GM23338 (cell line): ENCODE data around the gene ZNF570. TPM values are rescaled to one million over a fixed set of nuclear protein-coding genes. Genes with fewer than 3 reads are reported as not detected.

Experiments
- ATAC-seq: fragments of 200-7000 bp; cut with Tn5 transposase; 3 replicates; pipeline ENCODE4 v1.9.1; 2020
- DNase-seq: peaks from one replicate; pipeline ENCODE4 v3.0.0-alpha.2; 2015; ENCODE audit warnings: low spot score
- H2AFZ ChIP-seq: fragments of 200-600 bp; sonication (generic); 2 replicates; pipeline ENCODE4 v1.8.0; 2016; ENCODE audit warnings: antibody characterized with exemption, mild to moderate bottlenecking, moderate library complexity
- H3F3A ChIP-seq: fragments of 200-600 bp; sonication (generic); replicated peaks from 2 replicates; pipeline ENCODE4 v1.8.0; 2017; ENCODE audit warnings: antibody characterized with exemption, mixed run types, low read depth
- H3K27ac ChIP-seq: fragments of 200-600 bp; sonication (generic); 2 replicates; pipeline ENCODE4 v1.6.1; 2016; ENCODE audit warnings: low read depth
- H3K27me3 ChIP-seq: fragments of 200-600 bp; sonication (generic); 2 replicates; pipeline ENCODE4 v1.8.0; 2016; ENCODE audit warnings: mild to moderate bottlenecking, mixed run types, moderate library complexity; ENCODE audit not compliant: insufficient read depth
- H3K36me3 ChIP-seq: fragments of 200-600 bp; sonication (generic); 2 replicates; pipeline ENCODE4 v1.8.0; 2016; ENCODE audit warnings: mild to moderate bottlenecking; ENCODE audit not compliant: insufficient read depth
- H3K4me1 ChIP-seq: fragments of 200-600 bp; sonication (generic); 2 replicates; pipeline ENCODE4 v1.8.0; 2016; ENCODE audit warnings: mild to moderate bottlenecking, moderate library complexity; ENCODE audit not compliant: insufficient read depth
- H3K4me2 ChIP-seq: fragments of 200-600 bp; sonication (generic); 2 replicates; pipeline ENCODE4 v1.7.1; 2017; ENCODE audit warnings: mixed run types
- H3K4me3 ChIP-seq: fragments of 200-600 bp; sonication (generic); 2 replicates; pipeline ENCODE4 v1.6.1; 2016; ENCODE audit warnings: mixed run types
- H3K79me2 ChIP-seq: fragments of 200-600 bp; sonication (generic); replicated peaks from 2 replicates; pipeline ENCODE4 v1.8.0; 2017; ENCODE audit warnings: mild to moderate bottlenecking; ENCODE audit not compliant: insufficient read depth
- H3K9me2 ChIP-seq: fragments of 200-600 bp; sonication (generic); 2 replicates; pipeline ENCODE4 v1.8.0; 2017; ENCODE audit not compliant: insufficient read depth
- H4K20me1 ChIP-seq: fragments of 200-600 bp; sonication (generic); replicated peaks from 2 replicates; pipeline ENCODE4 v1.8.0; 2017; ENCODE audit warnings: mild to moderate bottlenecking; ENCODE audit not compliant: insufficient read depth
- H3K27ac Mint-ChIP-seq: 2 replicates; pipeline ENCODE4 v1.8.0; 2020; ENCODE audit warnings: inconsistent platforms, mild to moderate bottlenecking, moderate library complexity, mixed read lengths
- H3K27me3 Mint-ChIP-seq: 3 replicates; pipeline ENCODE4 v1.8.0; 2022; ENCODE audit warnings: low read depth, mild to moderate bottlenecking, moderate library complexity, mixed read lengths, inconsistent platforms; ENCODE audit not compliant: insufficient read depth, poor library complexity
- H3K36me3 Mint-ChIP-seq: 3 replicates; pipeline ENCODE4 v1.8.0; 2021; ENCODE audit warnings: low read depth, mild to moderate bottlenecking, inconsistent platforms, moderate library complexity, mixed read lengths
- H3K4me1 Mint-ChIP-seq: 3 replicates; pipeline ENCODE4 v1.8.0; 2020; ENCODE audit warnings: mild to moderate bottlenecking, inconsistent platforms, mixed read lengths
- H3K4me3 Mint-ChIP-seq: 3 replicates; pipeline ENCODE4 v1.8.0; 2021; ENCODE audit warnings: moderate library complexity, mild to moderate bottlenecking, inconsistent platforms, mixed read lengths
- H3K9me3 Mint-ChIP-seq: 3 replicates; pipeline ENCODE4 v1.8.0; 2020; ENCODE audit warnings: moderate library complexity, mild to moderate bottlenecking, inconsistent platforms, mixed read lengths
- CREB1 ChIP-seq: fragments of 250-450 bp; sonication (Bioruptor Pico); IDR thresholded peaks from 2 replicates; pipeline ENCODE4 v1.5.0; 2020; ENCODE audit warnings: low read depth, mild to moderate bottlenecking, moderate library complexity
- ETS1 ChIP-seq: IDR thresholded peaks from 2 replicates; pipeline ENCODE4 v1.6.1; 2016; ENCODE audit warnings: antibody characterized with exemption
- EZH2 ChIP-seq: fragments of 200-600 bp; sonication (generic); IDR thresholded peaks from one replicate; pipeline ENCODE4 v1.8.0; 2017; ENCODE audit warnings: antibody characterized with exemption, mild to moderate bottlenecking, low read depth; ENCODE audit not compliant: unreplicated experiment
- EZH2phosphoT487 ChIP-seq: fragments of 200-600 bp; sonication (generic); IDR thresholded peaks from one replicate; pipeline ENCODE4 v1.8.1; 2018; ENCODE audit warnings: antibody characterized with exemption; ENCODE audit not compliant: unreplicated experiment
- JUNB ChIP-seq: IDR thresholded peaks from one replicate; pipeline ENCODE4 v1.6.1; 2016; ENCODE audit warnings: antibody characterized with exemption; ENCODE audit not compliant: unreplicated experiment
- NANOG ChIP-seq: IDR thresholded peaks from 2 replicates; pipeline ENCODE4 v1.6.1; 2016; ENCODE audit warnings: antibody characterized with exemption, borderline replicate concordance
- POLR2AphosphoS5 ChIP-seq: IDR thresholded peaks from 2 replicates; pipeline ENCODE4 v1.6.1; 2016; ENCODE audit warnings: antibody characterized with exemption, low read depth
- ZNF114 ChIP-seq: fragments of 250-450 bp; sonication (Bioruptor Pico); IDR thresholded peaks from 2 replicates; pipeline ENCODE4 v1.5.0; 2020; ENCODE audit warnings: mild to moderate bottlenecking, moderate library complexity
- ZNF462 ChIP-seq: fragments of 250-450 bp; sonication (Bioruptor Pico); IDR thresholded peaks from 2 replicates; pipeline ENCODE4 v1.5.0; 2020; ENCODE audit warnings: mild to moderate bottlenecking, moderate library complexity
- long read RNA-seq: library from polyadenylated mRNA; unstranded; transcript quantifications from one replicate; pipeline ENCODE4 v2.0.0, GENCODE V29; 2020; ENCODE audit not compliant: unreplicated experiment
- polyA plus RNA-seq: library from polyadenylated mRNA; unstranded; fragments of >200 nt; fragmentation: Nextera tagmentation; extraction: Ambion mirVana; gene quantifications from 2 replicates; pipeline ENCODE4 v1.2.1, GENCODE V29; 2016
- total RNA-seq: library from RNA; depleted of rRNA; stranded (reverse); fragments of >200 nt; shearing (Covaris generic); gene quantifications from 2 replicates; pipeline ENCODE4 v1.2.3, GENCODE V29; 2014; rRNA removed

The ZNF570 gene
- total RNA-seq (3.5 and 6.8 TPM in 2 replicates), polyA plus RNA-seq (3.4 and 6.6 TPM in 2 replicates)
- long read RNA-seq, full-length matches to known transcripts = 1 of 3 reads
- long read RNA-seq, partial matches to known transcripts = 0 of 3 reads
- long read RNA-seq, other reads (novel, unspliced or antisense) = 2 of 3 reads

- H3K36me3 ChIP-seq = peaks cover 4% of the 10 kb centered on the region; the same call in 1 of the 2 replicates
- ATAC-seq (peak; percentile 84), DNase-seq (peak; percentile 95)
- H3K27ac Mint-ChIP-seq = peak within 1 kb of the TSS; percentile 14
- peak within 1 kb of the TSS; percentile 99 for H3K4me3 ChIP-seq
- H2AFZ ChIP-seq = peak within 1 kb of the TSS; percentile 100
- peak within 1 kb of the TSS; percentile 97 for H3K4me2 ChIP-seq
- peak; percentile 60 for TF ChIP-seq CREB1 (CRISPR knock-in tag)
- no peak for TF ChIP-seq EZH2phosphoT487
- TF ChIP-seq EZH2 = no peak
- TF ChIP-seq ZNF114 (CRISPR knock-in tag) = no peak
- TF ChIP-seq JUNB = no peak
- TF ChIP-seq ETS1 = peak; percentile 88
- TF ChIP-seq NANOG = no peak
- peak; percentile 71 for TF ChIP-seq POLR2AphosphoS5
- H3F3A ChIP-seq = no peaks in the 10 kb centered on the region
- peaks cover 14% of the 10 kb centered on the region for H3K36me3 Mint-ChIP-seq
- peaks cover 7% of the 10 kb centered on the region; the same call in 1 of the 2 replicates for H3K4me1 ChIP-seq
- H3K27me3 ChIP-seq = no peaks in the 10 kb centered on the region
- no peaks in the 10 kb centered on the region for H3K9me2 ChIP-seq
- H3K79me2 ChIP-seq = no peaks in the 10 kb centered on the region; the same call in 1 of the 2 replicates
- H3K4me3 Mint-ChIP-seq = peak within 1 kb of the TSS; percentile 98
- H4K20me1 ChIP-seq = no peaks in the 10 kb centered on the region
- H3K9me3 Mint-ChIP-seq = no peaks in the 10 kb centered on the region; the same call in 2 of the 3 replicates
- H3K4me1 Mint-ChIP-seq = peaks cover 12% of the 10 kb centered on the region
- H3K27ac ChIP-seq = no peak within 1 kb of the TSS
- H3K27me3 Mint-ChIP-seq = peaks cover 15% of the 10 kb centered on the region
These were observed at the start of gene ZNF570 for GRCh38 chr19:37468961-37469777. Gene ZNF570, plus strand, starts transcription at chr19:37469356. Its CDS starts 999 bp downstream, at chr19:37470355.

- H3K9me3 Mint-ChIP-seq = peaks cover 97% of the 10 kb centered on the region
- Histone ChIP-seq H3K4me2 (no peak overlapping the region), H3K36me3 (peaks cover 33% of the 10 kb centered on the region), H2AFZ (no peak overlapping the region), H3K9me2 (no peaks in the 10 kb centered on the region), H4K20me1 (no peaks in the 10 kb centered on the region), H3K27me3 (no peaks in the 10 kb centered on the region), H3K79me2 (no peaks in the 10 kb centered on the region), H3K27ac (no peak overlapping the region), H3K4me3 (no peak overlapping the region), H3K4me1 (no peaks in the 10 kb centered on the region), H3F3A (no peaks in the 10 kb centered on the region)
- H3K4me3 Mint-ChIP-seq = no peak overlapping the region
- DNase-seq (no peak), ATAC-seq (no peak)
- H3K36me3 Mint-ChIP-seq = peaks cover 85% of the 10 kb centered on the region
- H3K4me1 Mint-ChIP-seq = no peaks in the 10 kb centered on the region
- H3K27ac Mint-ChIP-seq = no peak overlapping the region
- no peaks in the 10 kb centered on the region for H3K27me3 Mint-ChIP-seq
- TF ChIP-seq EZH2 = no peak
- no peak for TF ChIP-seq JUNB
- no peak for TF ChIP-seq ZNF462 (CRISPR knock-in tag)
- TF ChIP-seq POLR2AphosphoS5 = no peak
- no peak for TF ChIP-seq CREB1 (CRISPR knock-in tag)
- TF ChIP-seq EZH2phosphoT487 = no peak
These were observed 16.5 kb upstream of the ZNF570 start for GRCh38 chr19:37452500-37453245.
